Subcutaneous adipose tissue (tissue), 4 donors: ENCODE measurements around the gene MATN4. TPM values are rescaled to one million over a fixed set of nuclear protein-coding genes. Genes with fewer than 3 reads are reported as not detected.

Experiments
- total RNA-seq, 4 donors: library from RNA; depleted of rRNA; stranded (reverse); fragments of >200 nt; gene quantifications; one replicate each; pipeline ENCODE4 v1.1.0, GENCODE V29; 2016
- TF ChIP-seq, protein P1 (sequence below): fragments of 450-650 bp; IDR thresholded peaks from one replicate; pipeline ENCODE4 v1.5.1; 2016; ENCODE audit warnings: low read depth, mild to moderate bottlenecking, control low read depth, antibody characterized with exemption, moderate library complexity

MATN4 gene, protein sequence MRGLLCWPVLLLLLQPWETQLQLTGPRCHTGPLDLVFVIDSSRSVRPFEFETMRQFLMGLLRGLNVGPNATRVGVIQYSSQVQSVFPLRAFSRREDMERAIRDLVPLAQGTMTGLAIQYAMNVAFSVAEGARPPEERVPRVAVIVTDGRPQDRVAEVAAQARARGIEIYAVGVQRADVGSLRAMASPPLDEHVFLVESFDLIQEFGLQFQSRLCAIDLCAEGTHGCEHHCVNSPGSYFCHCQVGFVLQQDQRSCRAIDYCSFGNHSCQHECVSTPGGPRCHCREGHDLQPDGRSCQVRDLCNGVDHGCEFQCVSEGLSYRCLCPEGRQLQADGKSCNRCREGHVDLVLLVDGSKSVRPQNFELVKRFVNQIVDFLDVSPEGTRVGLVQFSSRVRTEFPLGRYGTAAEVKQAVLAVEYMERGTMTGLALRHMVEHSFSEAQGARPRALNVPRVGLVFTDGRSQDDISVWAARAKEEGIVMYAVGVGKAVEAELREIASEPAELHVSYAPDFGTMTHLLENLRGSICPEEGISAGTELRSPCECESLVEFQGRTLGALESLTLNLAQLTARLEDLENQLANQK
- total RNA-seq, result under 1 TPM in 2 of 4 donors, not detected in 2; 0.34 to 0.44 TPM

DNA sequence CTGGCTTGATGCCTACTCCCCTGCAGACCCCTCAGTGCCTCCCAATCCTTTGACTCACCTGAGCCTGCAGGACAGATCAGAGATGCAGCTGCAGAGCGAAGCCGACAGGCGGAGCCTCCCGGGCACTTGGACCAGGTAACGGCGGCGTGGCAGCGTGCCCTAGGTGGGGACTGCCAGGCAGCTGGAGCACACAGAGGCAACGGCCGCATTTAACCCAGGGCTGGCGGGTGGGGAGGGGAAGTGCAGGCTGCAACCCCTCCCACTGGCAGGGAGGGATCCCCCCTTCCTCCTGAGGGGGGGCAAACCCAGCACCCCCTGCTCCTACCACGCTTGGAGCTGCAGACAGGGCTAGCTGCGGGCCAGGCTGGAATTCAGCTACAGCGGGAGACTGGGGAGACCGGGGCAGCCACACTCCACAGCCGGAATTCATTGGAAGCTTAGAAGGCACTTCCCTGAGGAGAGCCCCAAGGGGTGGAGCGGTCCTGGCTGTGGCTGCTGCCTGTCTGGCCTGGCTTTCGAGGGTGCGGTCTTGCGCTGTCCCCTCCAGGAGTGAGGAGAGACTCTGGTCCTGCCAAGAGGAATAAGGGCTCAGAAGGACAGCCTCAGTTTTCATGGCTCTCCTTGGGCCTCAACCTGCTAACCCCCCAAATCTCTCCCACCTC, at the start of gene MATN4:
MATN4 (minus strand) TSS at position 183 of the 662 bp plus-strand sequence. CDS start 2,717 bp downstream, outside the sequence.
- TF ChIP-seq, protein P1, sequence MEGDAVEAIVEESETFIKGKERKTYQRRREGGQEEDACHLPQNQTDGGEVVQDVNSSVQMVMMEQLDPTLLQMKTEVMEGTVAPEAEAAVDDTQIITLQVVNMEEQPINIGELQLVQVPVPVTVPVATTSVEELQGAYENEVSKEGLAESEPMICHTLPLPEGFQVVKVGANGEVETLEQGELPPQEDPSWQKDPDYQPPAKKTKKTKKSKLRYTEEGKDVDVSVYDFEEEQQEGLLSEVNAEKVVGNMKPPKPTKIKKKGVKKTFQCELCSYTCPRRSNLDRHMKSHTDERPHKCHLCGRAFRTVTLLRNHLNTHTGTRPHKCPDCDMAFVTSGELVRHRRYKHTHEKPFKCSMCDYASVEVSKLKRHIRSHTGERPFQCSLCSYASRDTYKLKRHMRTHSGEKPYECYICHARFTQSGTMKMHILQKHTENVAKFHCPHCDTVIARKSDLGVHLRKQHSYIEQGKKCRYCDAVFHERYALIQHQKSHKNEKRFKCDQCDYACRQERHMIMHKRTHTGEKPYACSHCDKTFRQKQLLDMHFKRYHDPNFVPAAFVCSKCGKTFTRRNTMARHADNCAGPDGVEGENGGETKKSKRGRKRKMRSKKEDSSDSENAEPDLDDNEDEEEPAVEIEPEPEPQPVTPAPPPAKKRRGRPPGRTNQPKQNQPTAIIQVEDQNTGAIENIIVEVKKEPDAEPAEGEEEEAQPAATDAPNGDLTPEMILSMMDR, result no peak

DNA sequence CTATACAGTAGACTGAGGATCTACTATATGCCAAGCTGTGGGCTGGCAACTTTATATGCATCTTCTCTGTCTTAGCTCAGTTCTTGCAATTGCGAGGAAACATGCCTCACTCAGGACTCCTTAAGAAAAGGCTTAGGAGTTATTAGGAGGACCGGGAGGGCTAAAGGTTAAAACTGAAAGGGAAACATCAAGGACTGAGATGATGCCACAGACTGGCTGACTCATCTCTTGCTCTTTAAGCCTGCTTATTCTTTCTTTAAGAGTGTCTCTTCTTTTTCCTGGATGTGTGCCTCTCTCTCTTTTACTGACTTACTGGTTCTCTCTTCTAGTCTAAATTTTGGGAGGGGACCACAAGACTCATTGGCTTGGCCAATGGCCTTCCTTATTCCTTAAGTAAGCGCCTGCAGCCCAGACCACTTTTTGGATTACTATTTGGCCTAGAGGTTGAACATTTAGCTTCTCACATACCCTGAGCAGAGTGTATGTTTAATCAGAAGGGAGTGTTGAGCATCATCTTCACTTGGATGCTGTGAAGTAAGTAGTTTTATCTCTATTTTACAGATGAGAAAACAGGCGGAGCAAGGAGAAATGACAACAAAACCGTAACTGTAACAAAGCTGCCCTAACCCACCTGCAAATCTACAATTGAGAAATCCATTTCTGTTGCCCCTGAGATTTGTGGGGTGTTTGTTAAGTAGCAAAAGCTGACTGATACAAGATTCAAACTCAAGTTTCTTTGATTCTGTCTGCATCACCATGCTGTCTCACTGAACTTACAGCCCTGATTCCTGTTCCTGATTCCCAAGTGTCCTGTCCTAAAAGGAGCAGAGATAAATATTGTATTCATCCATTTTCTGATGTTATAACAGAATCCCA, 47.3 kb upstream of the MATN4 start:
- TF ChIP-seq, protein P1, result no peak

DNA sequence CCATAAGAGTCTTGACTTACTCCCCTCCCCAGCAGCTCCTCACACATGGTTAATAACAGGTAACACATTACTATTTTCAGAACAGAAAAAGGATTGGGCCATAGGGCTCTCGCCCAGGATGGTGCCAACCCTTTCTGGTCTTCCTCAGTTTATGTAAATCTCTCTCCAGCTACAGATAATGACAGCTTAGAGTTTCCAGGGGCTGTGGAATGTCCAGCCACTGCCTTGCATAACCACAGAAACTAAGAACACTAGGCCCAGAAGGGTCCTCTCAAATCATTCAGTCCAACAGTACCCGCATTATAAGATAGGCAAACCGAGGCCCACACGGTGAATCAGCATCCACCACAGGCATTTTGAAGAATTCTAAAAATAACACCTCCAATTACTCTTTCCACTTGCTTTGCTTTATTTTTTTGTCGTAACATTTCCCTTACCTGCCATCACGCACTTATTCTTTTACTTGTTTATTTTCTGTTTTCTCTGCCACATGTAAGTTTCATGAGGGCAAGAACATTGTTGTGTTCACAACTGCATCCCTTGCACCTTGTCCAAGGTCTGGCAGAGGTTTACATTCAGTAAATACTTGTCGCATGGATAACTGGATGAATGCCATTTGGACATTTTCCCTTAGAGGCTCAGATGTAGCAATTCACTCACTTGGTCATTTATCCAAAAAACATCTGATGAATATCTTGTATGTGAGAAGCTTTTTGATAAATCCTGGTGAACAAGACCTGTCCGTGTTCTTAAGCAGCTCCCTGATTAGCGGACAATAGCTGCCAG, 46.5 kb upstream of the MATN4 start:
- TF ChIP-seq, protein P1, result no peak

DNA sequence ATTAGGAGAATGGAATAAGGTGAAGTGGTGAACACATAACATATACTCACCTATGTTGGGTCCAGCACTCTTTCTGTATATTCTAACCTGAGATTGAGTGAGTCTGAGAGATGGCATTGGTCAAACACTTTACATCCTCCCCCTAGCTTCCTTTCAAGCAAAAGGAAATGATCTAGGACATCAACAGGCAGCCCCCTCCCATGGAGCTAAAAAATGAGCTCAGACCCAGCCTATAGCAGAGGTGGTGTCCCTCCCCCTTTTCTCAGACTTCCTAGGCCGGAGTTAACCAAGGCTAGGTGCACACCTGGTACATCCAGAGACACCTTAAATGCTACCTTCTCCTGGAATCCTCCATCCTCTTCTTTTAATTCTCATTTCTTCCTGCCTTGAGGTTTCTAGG, 45.6 kb upstream of the MATN4 start:
- TF ChIP-seq, protein P1, result no peak

DNA sequence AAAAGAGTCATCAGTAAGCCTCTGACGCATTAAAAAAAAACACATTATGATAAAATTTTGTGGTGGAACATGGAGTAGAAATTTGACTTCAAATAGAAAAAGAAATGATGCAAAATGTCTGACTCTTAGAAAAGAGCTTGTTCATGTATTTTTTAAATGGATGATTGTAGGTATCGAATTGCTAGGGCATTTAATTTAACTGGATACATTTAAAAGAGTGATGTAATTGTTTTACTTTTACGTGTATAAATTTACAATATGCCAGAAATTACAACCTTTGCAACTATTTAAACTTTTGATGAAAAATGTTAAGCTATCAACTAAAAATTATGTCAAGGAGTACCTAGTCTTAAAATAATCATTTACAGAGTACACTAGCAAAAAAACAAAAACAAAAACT, 44.6 kb upstream of the MATN4 start:
- TF ChIP-seq, protein P1, result no peak

DNA sequence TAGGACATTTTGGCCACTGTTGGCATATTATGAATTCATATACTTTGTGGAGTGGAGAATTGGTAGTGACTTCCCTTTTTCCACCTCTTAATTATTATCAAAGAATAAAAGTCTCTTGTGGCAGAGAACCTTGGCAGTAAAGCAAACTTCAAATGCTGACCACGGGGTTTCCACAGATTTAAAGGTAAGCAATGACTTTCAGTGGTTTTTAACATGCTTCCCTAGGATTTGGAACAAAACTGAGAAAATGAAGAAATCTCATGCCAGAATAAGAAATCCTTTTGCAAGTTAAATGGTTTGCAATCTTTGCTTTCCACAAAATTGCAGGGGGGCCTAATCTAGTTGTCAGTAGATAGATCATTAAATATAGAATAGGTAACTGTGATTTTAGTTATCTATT, 42.1 kb upstream of the MATN4 start:
- TF ChIP-seq, protein P1, result no peak
